Upper lobe of right lung (tissue), 1 donor: Measurements from ENCODE around the gene SMARCAL1. TPM values are rescaled to one million over a fixed set of nuclear protein-coding genes. Genes with fewer than 3 reads are reported as not detected.
A peak's percentile ranks its signal among the peaks of the same experiment; 100 is the strongest.

ENCODE experiments used
- ATAC-seq: fragments of 200-7000 bp; cut with Tn5 transposase; one replicate; pipeline ENCODE4 v1.9.1; 2020; ENCODE audit warnings: mild to moderate bottlenecking, moderate library complexity
- DNase-seq: peaks from one replicate; pipeline ENCODE4 v3.0.0-alpha.2; 2020
- H3K27ac ChIP-seq: fragments of 200-600 bp; one replicate; pipeline ENCODE4 v1.8.0; 2022
- H3K27me3 ChIP-seq: fragments of 200-600 bp; one replicate; pipeline ENCODE4 v1.8.0; 2022; ENCODE audit warnings: mild to moderate bottlenecking
- H3K36me3 ChIP-seq: fragments of 200-600 bp; one replicate; pipeline ENCODE4 v1.8.0; 2022
- H3K4me1 ChIP-seq: fragments of 200-600 bp; one replicate; pipeline ENCODE4 v1.8.0; 2022
- H3K4me3 ChIP-seq: fragments of 200-600 bp; one replicate; pipeline ENCODE4 v1.8.0; 2022; ENCODE audit warnings: mild to moderate bottlenecking
- H3K9me3 ChIP-seq: fragments of 200-600 bp; one replicate; pipeline ENCODE4 v1.8.0; 2022
- CTCF ChIP-seq: fragments of 200-600 bp; IDR thresholded peaks from one replicate; pipeline ENCODE4 v1.8.0; 2022; ENCODE audit warnings: antibody characterized with exemption
- intact Hi-C: fragments of 100-400 bp; cut with DNase I; formaldehyde crosslinking; loops from one replicate; pipeline ENCODE4 v1.11.0; 2022
- total RNA-seq: library from RNA; stranded (reverse); fragmentation: NEBNext Ultra II Directional; extraction: Animal tissue kit (Norgen Biotek cat#: 25700); gene quantifications from one replicate; pipeline ENCODE4 v1.2.1, GENCODE V29; 2021
- donor health status: DM: no; HTN: yes; CAD: no; lungs with severe emphysema.

The SMARCAL1 gene
- total RNA-seq, 1 donor from 2014 or later, result 16.7 TPM

DNA sequence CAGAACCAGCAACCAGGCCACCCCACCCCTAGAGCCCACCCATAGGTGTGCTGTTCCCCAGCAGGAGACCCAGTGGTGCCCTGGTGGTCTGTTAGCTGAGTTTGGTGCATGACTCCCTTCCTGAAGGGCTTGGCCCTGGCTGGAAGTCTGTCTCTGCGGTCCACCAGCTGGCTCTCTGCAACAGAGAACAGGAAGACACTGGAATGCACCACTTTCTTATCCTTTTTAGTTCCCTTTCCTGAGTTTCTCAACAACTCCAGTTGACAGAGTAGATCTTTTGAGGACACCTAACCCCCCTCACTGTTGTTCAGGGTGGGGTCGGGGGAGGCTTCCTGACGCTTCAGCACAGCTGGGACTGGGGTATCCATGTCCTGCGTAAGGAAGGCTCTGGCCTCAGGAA lies 74.4 kb downstream of the SMARCAL1 start:
- peaks cover under 1% of the 10 kb centered on the region for H3K4me1 ChIP-seq
- H3K4me3 ChIP-seq, result no peak overlapping the region
- no peak for DNase-seq
- peaks cover 14% of the 10 kb centered on the region for H3K36me3 ChIP-seq
- no peaks in the 10 kb centered on the region for H3K27me3 ChIP-seq
- H3K9me3 ChIP-seq, result no peaks in the 10 kb centered on the region
- peak; percentile 78 for ATAC-seq
- intact Hi-C loops, result no loop called here
- no peak overlapping the region for H3K27ac ChIP-seq
- no peak for TF ChIP-seq CTCF

- no peak for TF ChIP-seq CTCF
- Histone ChIP-seq H3K27me3 (no peaks in the 10 kb centered on the region), H3K9me3 (no peaks in the 10 kb centered on the region), H3K27ac (no peak overlapping the region), H3K4me1 (peaks cover 7% of the 10 kb centered on the region), H3K36me3 (no peaks in the 10 kb centered on the region), H3K4me3 (no peak overlapping the region)
- ATAC-seq (no peak), DNase-seq (no peak)
- intact Hi-C loops, result no loop called here
Measured at GRCh38 chr2:216490061-216490460, 77.8 kb downstream of the SMARCAL1 start.

- DNase-seq (no peak), ATAC-seq (peak; percentile 62)
- Histone ChIP-seq H3K9me3 (no peaks in the 10 kb centered on the region), H3K4me1 (peaks cover 7% of the 10 kb centered on the region), H3K36me3 (no peaks in the 10 kb centered on the region), H3K27me3 (no peaks in the 10 kb centered on the region), H3K27ac (no peak overlapping the region), H3K4me3 (no peak overlapping the region)
- no peak for TF ChIP-seq CTCF
- intact Hi-C loops, result no loop called here
Measured at GRCh38 chr2:216491793-216492596, 79.7 kb downstream of the SMARCAL1 start.

DNA sequence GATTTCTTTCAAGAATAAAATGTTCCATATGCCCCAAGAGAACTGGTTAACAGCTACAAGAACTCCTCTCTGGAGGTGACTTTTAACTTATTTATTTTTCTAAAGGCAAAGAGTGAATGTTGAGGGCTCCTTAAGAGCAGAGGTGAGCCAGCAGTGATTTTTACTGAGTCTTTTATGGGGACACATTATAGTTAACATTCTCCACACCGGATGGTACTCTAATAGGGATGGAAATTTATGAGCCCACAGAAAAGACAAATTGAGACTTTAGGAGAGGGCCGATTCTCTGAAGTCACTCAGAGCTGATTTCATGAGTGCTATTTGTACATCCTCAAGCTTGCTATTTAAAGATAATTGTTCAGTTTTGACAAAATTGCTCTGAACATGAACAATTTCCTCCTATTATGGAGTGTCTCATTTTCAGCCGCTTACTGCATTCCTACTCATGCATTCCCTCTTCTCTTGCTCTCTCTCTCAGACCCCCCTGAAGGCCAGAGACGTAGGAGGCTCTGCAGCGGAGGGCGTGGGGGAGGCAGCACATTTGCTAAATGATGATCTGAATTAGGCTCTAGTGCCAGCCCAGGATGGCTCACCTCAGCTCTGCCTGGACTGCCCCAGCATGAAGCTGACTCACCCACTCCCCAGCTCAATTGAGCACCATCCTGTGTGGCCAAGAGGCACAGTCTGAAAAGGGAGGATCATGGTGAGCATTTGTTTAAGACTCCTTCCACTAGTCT lies 80.5 kb downstream of the SMARCAL1 start:
- no peaks in the 10 kb centered on the region for H3K36me3 ChIP-seq
- no peak for TF ChIP-seq CTCF
- H3K9me3 ChIP-seq, result no peaks in the 10 kb centered on the region
- H3K27ac ChIP-seq, result no peak overlapping the region
- no peaks in the 10 kb centered on the region for H3K27me3 ChIP-seq
- no peak overlapping the region for H3K4me3 ChIP-seq
- peaks cover 7% of the 10 kb centered on the region for H3K4me1 ChIP-seq
- DNase-seq (no peak), ATAC-seq (no peak)
- intact Hi-C loops, result no loop called here

- no peak for TF ChIP-seq CTCF
- Histone ChIP-seq H3K4me3 (no peak overlapping the region), H3K27ac (no peak overlapping the region), H3K36me3 (no peaks in the 10 kb centered on the region), H3K9me3 (no peaks in the 10 kb centered on the region), H3K27me3 (no peaks in the 10 kb centered on the region), H3K4me1 (peaks cover 7% of the 10 kb centered on the region)
- intact Hi-C loops, result no loop called here
- no peak for ATAC-seq
- no peak for DNase-seq
Measured at GRCh38 chr2:216493334-216493685, 81.0 kb downstream of the SMARCAL1 start.
